Measurements from ENCODE around the gene ST6GAL2.

Gene ST6GAL2

DNA sequence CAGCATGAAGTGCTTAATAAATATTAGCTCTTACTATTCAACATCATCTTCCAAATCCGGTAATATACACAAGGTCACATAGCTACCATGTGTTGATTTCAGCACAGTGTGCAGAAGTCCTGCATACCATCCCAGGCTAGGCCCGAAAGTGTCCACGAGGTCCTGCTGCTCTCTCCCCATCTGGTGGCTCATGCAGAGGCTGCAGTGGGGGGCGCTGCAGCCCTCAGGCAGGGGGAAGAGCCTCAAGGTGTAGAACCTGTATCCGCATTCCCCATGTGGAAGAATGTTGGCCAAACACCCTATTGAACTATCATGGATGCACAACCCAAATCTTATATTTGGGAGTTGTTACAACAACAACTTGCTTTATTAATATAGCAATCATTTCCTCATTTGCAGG is 88.5 kb downstream of the ST6GAL2 start:
- TF ChIP-seq, protein P1, sequence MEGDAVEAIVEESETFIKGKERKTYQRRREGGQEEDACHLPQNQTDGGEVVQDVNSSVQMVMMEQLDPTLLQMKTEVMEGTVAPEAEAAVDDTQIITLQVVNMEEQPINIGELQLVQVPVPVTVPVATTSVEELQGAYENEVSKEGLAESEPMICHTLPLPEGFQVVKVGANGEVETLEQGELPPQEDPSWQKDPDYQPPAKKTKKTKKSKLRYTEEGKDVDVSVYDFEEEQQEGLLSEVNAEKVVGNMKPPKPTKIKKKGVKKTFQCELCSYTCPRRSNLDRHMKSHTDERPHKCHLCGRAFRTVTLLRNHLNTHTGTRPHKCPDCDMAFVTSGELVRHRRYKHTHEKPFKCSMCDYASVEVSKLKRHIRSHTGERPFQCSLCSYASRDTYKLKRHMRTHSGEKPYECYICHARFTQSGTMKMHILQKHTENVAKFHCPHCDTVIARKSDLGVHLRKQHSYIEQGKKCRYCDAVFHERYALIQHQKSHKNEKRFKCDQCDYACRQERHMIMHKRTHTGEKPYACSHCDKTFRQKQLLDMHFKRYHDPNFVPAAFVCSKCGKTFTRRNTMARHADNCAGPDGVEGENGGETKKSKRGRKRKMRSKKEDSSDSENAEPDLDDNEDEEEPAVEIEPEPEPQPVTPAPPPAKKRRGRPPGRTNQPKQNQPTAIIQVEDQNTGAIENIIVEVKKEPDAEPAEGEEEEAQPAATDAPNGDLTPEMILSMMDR (IDR thresholded peaks at IDR 0.05; ENCODE audit: low read depth, low read length) = no peak
- DNase-seq (ENCODE audit: low read depth in 2 of 2) = no peak
- H3K4me3 ChIP-seq (replicated peaks in 1 of 2; ENCODE audit: low read depth in 2 of 2, low read length in 2 of 2) = no peak overlapping the region

DNA sequence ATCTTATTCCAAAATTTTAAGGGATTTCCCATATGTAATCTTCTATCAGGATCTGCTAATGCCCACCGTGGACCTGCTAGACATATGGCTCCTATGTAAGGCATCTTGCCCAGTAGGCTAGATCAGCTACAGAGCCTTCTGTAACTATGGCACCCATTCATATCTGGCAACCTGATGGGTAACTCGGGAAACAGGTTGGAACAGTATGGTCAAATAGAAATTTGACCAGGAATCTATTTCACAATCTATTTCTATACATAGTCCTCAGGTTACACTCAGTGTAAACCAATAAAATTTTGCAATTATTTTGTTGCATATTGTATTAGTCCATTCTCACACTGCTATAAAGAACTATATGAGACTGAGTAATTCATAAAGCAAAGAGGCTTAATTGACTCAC is 93.3 kb downstream of the ST6GAL2 start:
- no peak overlapping the region for H3K4me3 ChIP-seq (replicated peaks in 1 of 2; ENCODE audit: low read depth in 2 of 2, low read length in 2 of 2)
- TF ChIP-seq, protein P1 (IDR thresholded peaks at IDR 0.05; ENCODE audit: low read depth, low read length) = no peak
- no peak for DNase-seq (ENCODE audit: low read depth in 2 of 2)

DNA sequence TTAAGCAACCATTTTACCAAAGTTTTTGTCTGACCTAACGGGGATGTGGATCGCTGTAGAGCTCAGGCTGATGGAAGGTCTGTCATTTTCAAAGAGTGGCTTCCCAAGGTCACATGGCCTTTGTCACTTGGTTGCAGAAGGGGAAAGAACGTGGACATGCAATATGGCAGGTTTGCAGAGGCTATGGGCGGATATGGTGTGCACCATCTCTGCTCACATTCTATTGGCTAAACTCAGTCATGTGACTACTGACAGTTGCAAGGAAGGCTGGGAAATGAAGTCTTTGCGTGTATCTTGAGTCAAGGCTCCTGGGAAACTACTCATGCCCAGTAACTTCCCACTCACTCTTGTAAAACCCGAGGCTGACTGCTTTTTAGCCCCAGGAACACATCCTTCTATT is 96.8 kb downstream of the ST6GAL2 start:
- peak in 1 of 2 donors; percentile 12 for DNase-seq (ENCODE audit: low read depth in 2 of 2)
- H3K4me3 ChIP-seq (replicated peaks in 1 of 2; ENCODE audit: low read depth in 2 of 2, low read length in 2 of 2) = no peak overlapping the region
- TF ChIP-seq, protein P1 (IDR thresholded peaks at IDR 0.05; ENCODE audit: low read depth, low read length) = no peak

DNA sequence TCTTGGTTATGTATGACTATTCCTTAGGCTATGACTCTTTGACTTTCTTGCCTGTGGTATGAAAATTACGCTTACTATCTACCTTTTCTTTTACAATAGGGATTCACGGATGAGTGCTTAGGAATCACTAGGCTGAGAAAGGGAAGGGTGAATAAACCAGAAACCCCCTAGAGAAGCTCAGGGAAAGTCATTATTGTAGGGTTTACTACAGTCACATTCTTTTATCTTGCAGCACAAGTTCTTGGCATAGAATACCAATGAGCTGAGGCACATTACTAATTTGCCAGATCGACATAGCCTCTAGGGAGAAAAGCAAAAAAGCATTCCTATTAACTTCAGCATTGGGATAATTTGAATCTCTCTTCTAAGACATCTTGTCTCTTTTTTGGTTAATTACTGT is 103.3 kb downstream of the ST6GAL2 start:
- DNase-seq (ENCODE audit: low read depth in 2 of 2) = no peak
- TF ChIP-seq, protein P1 (IDR thresholded peaks at IDR 0.05; ENCODE audit: low read depth, low read length) = no peak
- no peak overlapping the region for H3K4me3 ChIP-seq (replicated peaks in 1 of 2; ENCODE audit: low read depth in 2 of 2, low read length in 2 of 2)

DNA sequence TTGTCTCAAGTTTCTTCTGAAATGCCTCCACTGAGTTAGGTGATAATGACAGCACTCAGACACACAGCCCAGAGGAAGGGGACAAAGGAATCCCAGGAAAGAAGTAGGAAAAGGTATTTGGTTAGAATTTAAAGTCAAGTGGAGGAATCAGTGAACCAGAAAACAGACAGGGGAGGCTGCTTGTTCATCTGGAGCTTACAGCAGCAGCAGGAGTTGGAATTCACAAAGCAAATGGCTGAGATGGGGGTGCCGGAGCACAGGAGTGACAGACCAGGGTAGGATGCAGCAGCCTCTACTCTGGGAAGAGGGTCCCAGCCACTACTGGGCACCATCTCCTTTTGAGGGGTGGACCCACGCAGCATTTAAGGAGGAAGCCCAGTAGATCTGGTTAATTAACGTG is 104.8 kb downstream of the ST6GAL2 start:
- TF ChIP-seq, protein P1 (IDR thresholded peaks at IDR 0.05; ENCODE audit: low read depth, low read length) = no peak
- no peak for DNase-seq (ENCODE audit: low read depth in 2 of 2)
- H3K4me3 ChIP-seq (replicated peaks in 1 of 2; ENCODE audit: low read depth in 2 of 2, low read length in 2 of 2) = no peak overlapping the region

DNA sequence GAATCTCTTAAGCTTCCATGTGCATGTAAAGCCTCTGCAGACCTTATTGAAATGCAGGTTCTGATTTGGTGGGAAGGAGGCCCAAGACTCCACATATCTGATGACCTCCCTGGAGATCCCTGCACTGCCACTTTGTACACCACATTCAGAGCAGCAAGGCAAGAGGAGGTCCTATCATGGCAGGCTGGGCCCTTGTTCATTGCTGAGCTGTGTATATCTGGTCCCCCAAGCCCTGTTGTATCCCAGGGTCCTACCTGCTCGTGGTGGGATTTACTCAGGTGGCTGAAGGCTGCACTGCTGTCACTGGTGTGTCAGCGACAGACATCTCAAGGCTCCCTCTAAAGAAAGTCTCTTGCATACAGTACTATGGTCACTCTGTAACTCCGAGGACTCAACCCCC is 114.2 kb downstream of the ST6GAL2 start:
- DNase-seq (ENCODE audit: low read depth in 2 of 2) = no peak
- TF ChIP-seq, protein P1 (IDR thresholded peaks at IDR 0.05; ENCODE audit: low read depth, low read length) = no peak
- H3K4me3 ChIP-seq (replicated peaks in 1 of 2; ENCODE audit: low read depth in 2 of 2, low read length in 2 of 2) = no peak overlapping the region

DNA sequence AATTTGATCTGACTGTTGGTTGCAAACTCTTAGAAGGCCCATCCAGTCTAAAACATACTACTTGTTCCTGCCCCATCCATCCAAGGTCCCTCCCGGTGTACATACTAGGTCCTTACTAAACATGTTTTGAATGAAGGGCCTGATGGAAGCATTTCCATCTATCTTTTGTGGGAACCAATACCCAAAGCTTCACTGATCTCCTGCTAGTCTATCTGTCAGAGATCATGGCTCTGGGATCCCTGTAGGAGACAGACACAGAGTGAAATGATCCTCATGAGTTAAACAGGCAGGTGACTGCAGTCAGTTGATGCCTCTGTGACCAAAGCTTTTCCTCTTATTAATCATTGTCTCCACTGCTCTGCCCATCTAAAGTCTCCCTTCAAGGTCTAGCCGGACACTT is 115.0 kb downstream of the ST6GAL2 start:
- no peak overlapping the region for H3K4me3 ChIP-seq (replicated peaks in 1 of 2; ENCODE audit: low read depth in 2 of 2, low read length in 2 of 2)
- no peak for DNase-seq (ENCODE audit: low read depth in 2 of 2)
- TF ChIP-seq, protein P1 (IDR thresholded peaks at IDR 0.05; ENCODE audit: low read depth, low read length) = no peak
